Measurements from ENCODE around the gene YY1. TPM values are rescaled to one million over a fixed set of nuclear protein-coding genes. Genes with fewer than 3 reads are reported as not detected.

Gene YY1
- polyA plus RNA-seq, 1 experiment = 15.7 TPM

GRCh38 chr14:100312877-100313400 lies 74.0 kb downstream of the YY1 start:
- no peak for DNase-seq (ENCODE audit: low read depth)
- POLR2A ChIA-PET = no interaction called here
- Histone ChIP-seq H3K27me3 (ENCODE audit: control insufficient read depth, insufficient read depth, low read length) (0 out of 2 replicates have a peak, but pooled peaks cover 3% of the 10 kb centered on the region), H3K4me3 (ENCODE audit: low read depth, low read length) (no peak overlapping the region), H3K36me3 (ENCODE audit: control insufficient read depth, insufficient read depth, low read length) (no peaks in the 10 kb centered on the region)
- CTCF ChIA-PET = interaction anchor here (0.9 to 1.3 kb wide), 3 partner anchors 10 to 65 kb away, joined by 3 to 4 read pairs (median 3); no protein-coding TSS in a partner anchor
- no peak for TF ChIP-seq CTCF (IDR thresholded peaks at IDR 0.05; ENCODE audit: insufficient read depth, low read depth, low read length)

GRCh38 chr14:100313464-100314230 lies 74.7 kb downstream of the YY1 start:
- CTCF ChIA-PET = interaction anchor here (0.9 to 1.8 kb wide), 4 partner anchors 10 to 64 kb away, joined by 3 to 6 read pairs (median 4); no protein-coding TSS in a partner anchor
- Histone ChIP-seq H3K27me3 (ENCODE audit: control insufficient read depth, insufficient read depth, low read length) (0 out of 2 replicates have a peak, but pooled peaks cover 3% of the 10 kb centered on the region), H3K4me3 (ENCODE audit: low read depth, low read length) (no peak overlapping the region), H3K36me3 (ENCODE audit: control insufficient read depth, insufficient read depth, low read length) (no peaks in the 10 kb centered on the region)
- no peak for DNase-seq (ENCODE audit: low read depth)
- POLR2A ChIA-PET = interaction anchor here (0.7 kb wide), 1 partner anchor 9 kb away, joined by 5 read pairs; no protein-coding TSS in a partner anchor
- TF ChIP-seq CTCF (IDR thresholded peaks at IDR 0.05; ENCODE audit: insufficient read depth, low read depth, low read length) = no peak

- Histone ChIP-seq H3K4me3 (ENCODE audit: low read depth, low read length) (no peak overlapping the region), H3K36me3 (ENCODE audit: control insufficient read depth, insufficient read depth, low read length) (no peaks in the 10 kb centered on the region), H3K27me3 (ENCODE audit: control insufficient read depth, insufficient read depth, low read length) (0 out of 2 replicates have a peak, but pooled peaks cover 3% of the 10 kb centered on the region)
- no peak for DNase-seq (ENCODE audit: low read depth)
- ChIA-PET CTCF (interaction anchor here (1.8 kb wide), 1 partner anchor 12 kb away, joined by 6 read pairs; no protein-coding TSS in a partner anchor), POLR2A (no interaction called here)
- TF ChIP-seq CTCF (IDR thresholded peaks at IDR 0.05; ENCODE audit: insufficient read depth, low read depth, low read length) = no peak
Observed at GRCh38 chr14:100314724-100315123, 75.8 kb downstream of the YY1 start.

- no peak for TF ChIP-seq CTCF (IDR thresholded peaks at IDR 0.05; ENCODE audit: insufficient read depth, low read depth, low read length)
- Histone ChIP-seq H3K36me3 (ENCODE audit: control insufficient read depth, insufficient read depth, low read length) (no peaks in the 10 kb centered on the region), H3K27me3 (ENCODE audit: control insufficient read depth, insufficient read depth, low read length) (no peaks in the 10 kb centered on the region; the same call in 1 of the 2 replicates), H3K4me3 (ENCODE audit: low read depth, low read length) (no peak overlapping the region)
- no peak for DNase-seq (ENCODE audit: low read depth)
- ChIA-PET POLR2A (no interaction called here), CTCF (interaction anchor here (0.7 to 1.2 kb wide), 2 partner anchors 18 to 20 kb away, joined by 3 read pairs; no protein-coding TSS in a partner anchor)
Observed at GRCh38 chr14:100317389-100317788, 78.4 kb downstream of the YY1 start.
